ENCODE measurements around the gene JAM2.

JAM2 gene

DNA sequence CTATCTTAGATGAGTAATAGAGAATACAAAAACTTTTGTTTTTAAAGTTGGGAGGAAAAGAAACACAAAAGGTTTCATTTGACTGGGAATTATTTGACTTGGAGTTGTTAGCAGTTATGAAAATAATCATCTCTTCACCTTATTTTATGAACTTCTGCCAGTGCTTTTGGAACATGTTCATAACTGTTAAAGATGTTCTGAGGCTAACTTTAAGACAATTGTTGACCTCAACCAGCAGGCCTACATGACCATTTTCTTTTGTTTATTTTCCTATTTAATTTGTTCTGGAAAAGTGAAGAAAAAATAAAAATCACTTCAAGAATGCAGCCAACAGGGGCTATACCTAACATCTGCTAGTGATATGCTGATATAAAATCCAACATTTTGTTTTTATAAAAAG, 37.4 kb downstream of the JAM2 start:
- no peaks in the 10 kb centered on the region for H3K36me3 ChIP-seq (ENCODE audit: insufficient read depth)
- TF ChIP-seq, protein P1, sequence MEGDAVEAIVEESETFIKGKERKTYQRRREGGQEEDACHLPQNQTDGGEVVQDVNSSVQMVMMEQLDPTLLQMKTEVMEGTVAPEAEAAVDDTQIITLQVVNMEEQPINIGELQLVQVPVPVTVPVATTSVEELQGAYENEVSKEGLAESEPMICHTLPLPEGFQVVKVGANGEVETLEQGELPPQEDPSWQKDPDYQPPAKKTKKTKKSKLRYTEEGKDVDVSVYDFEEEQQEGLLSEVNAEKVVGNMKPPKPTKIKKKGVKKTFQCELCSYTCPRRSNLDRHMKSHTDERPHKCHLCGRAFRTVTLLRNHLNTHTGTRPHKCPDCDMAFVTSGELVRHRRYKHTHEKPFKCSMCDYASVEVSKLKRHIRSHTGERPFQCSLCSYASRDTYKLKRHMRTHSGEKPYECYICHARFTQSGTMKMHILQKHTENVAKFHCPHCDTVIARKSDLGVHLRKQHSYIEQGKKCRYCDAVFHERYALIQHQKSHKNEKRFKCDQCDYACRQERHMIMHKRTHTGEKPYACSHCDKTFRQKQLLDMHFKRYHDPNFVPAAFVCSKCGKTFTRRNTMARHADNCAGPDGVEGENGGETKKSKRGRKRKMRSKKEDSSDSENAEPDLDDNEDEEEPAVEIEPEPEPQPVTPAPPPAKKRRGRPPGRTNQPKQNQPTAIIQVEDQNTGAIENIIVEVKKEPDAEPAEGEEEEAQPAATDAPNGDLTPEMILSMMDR (conservative IDR thresholded peaks at IDR 0.05; ENCODE audit: low read depth, low read length): no peak
- no peak overlapping the region for H2AFZ ChIP-seq (ENCODE audit: low read depth)

DNA sequence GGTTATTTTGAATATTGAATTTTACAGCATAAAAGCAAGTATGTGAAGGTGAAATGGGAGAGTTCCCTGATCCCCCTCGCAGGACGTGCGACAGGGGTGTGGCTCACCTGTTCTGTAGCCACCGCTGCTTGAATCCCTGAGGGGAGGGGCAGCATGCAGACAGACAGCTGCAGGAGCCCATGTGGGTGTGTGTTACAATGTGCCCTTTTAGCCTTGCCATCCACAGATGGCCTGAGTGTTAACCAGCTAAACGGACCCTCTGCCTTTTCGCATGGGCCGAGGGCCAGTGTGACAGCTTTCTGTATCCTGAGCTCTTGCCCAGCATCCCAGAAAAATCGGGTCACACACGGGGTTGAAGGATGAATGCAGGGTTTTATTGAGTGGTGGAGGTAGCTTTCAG, 43.3 kb downstream of the JAM2 start:
- TF ChIP-seq, protein P1 (conservative IDR thresholded peaks at IDR 0.05; ENCODE audit: low read depth, low read length): no peak
- Histone ChIP-seq H3K9ac (no peak overlapping the region), H3K4me2 (no peak overlapping the region), H3K27me3 (ENCODE audit: insufficient read depth, low read depth) (no peaks in the 10 kb centered on the region), H3K4me3 (IDR thresholded peaks at IDR 0.05; ENCODE audit: insufficient read depth, low read depth, low read length) (no peak overlapping the region), H3K79me2 (ENCODE audit: insufficient read depth, low read depth) (no peaks in the 10 kb centered on the region), H3K27ac (no peak overlapping the region), H4K20me1 (ENCODE audit: insufficient read depth) (no peaks in the 10 kb centered on the region), H3K4me1 (ENCODE audit: low read depth, poor library complexity, severe bottlenecking) (no peaks in the 10 kb centered on the region), H3K36me3 (ENCODE audit: insufficient read depth) (no peaks in the 10 kb centered on the region), H2AFZ (ENCODE audit: low read depth) (no peak overlapping the region)

More for the DNA sequence above, 37.4 kb downstream of the JAM2 start:
- H3K4me3 ChIP-seq (IDR thresholded peaks at IDR 0.05; ENCODE audit: insufficient read depth, low read depth, low read length): no peak overlapping the region
- H3K9ac ChIP-seq: no peak overlapping the region
- no peaks in the 10 kb centered on the region for H3K4me1 ChIP-seq (ENCODE audit: low read depth, poor library complexity, severe bottlenecking)
- no peaks in the 10 kb centered on the region for H3K27me3 ChIP-seq (ENCODE audit: insufficient read depth, low read depth)
- H3K27ac ChIP-seq: no peak overlapping the region
- H4K20me1 ChIP-seq (ENCODE audit: insufficient read depth): no peaks in the 10 kb centered on the region
- H3K4me2 ChIP-seq: no peak overlapping the region
- no peaks in the 10 kb centered on the region for H3K79me2 ChIP-seq (ENCODE audit: insufficient read depth, low read depth)

DNA sequence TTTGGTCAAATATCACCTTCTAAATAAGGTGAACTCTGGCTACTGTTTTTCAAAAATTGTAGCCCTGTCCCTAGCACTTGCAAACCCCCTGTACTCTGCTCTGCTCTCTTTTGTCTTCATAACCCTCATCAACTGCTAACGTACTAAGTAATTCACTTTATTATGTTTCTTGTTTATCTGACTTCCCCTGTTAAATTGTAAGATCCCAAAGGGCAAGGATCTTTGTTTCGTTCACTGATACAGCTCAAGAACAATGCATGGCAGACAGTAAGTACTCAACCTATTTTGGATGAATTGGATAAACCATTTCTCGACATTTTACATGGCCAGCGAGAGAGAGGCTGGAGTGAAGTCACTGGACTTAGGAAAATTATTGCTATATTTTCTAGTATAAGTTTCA, 48.7 kb downstream of the JAM2 start:
- Histone ChIP-seq H3K79me2 (ENCODE audit: insufficient read depth, low read depth) (no peaks in the 10 kb centered on the region), H4K20me1 (ENCODE audit: insufficient read depth) (no peaks in the 10 kb centered on the region), H3K4me3 (IDR thresholded peaks at IDR 0.05; ENCODE audit: insufficient read depth, low read depth, low read length) (no peak overlapping the region), H3K9ac (no peak overlapping the region), H3K27me3 (ENCODE audit: insufficient read depth, low read depth) (no peaks in the 10 kb centered on the region), H2AFZ (ENCODE audit: low read depth) (no peak overlapping the region), H3K4me2 (no peak overlapping the region), H3K27ac (no peak overlapping the region), H3K36me3 (ENCODE audit: insufficient read depth) (no peaks in the 10 kb centered on the region), H3K4me1 (ENCODE audit: low read depth, poor library complexity, severe bottlenecking) (no peaks in the 10 kb centered on the region)
- TF ChIP-seq, protein P1 (conservative IDR thresholded peaks at IDR 0.05; ENCODE audit: low read depth, low read length): no peak

DNA sequence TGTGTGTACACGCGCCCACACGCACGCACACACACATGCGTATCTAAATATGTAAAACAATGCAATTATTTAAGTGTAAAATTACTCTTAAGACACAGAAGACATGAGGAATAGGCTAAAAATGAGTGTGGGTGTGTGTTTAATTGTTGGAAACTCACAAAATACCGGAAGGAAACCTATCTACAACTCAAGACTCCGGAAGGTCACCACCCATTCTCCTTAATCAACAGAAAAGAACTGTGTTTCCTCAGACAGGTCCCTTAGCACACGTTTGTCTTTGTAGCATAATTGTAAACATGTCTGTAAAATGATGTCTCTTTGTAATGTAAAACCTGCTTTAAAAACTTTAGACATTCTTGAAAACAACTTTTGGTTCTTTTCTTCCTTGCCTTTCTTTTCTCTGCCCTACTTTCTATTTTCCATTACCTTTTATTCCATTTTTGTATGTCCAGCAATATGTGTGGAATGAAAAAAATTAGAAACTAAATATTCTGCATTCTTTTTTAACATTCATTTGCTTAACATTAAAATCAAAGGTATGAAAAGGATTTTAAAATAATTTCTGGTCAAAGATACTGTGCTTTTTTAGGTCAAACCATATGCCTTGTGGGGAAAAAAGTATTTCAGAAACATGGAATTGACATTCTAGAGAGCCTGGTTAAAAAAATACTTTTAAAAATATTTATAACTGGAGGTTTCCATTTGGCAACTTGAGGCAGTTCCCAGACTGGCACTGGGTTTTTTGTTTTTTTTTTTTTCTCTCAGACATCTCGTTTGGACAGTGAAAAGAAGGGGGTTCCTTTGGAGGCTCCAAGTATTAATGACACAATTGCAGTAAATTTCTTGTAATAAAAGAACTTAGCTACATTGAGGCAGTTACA, 49.5 kb downstream of the JAM2 start:
- Histone ChIP-seq H3K27me3 (ENCODE audit: insufficient read depth, low read depth) (no peaks in the 10 kb centered on the region), H3K36me3 (ENCODE audit: insufficient read depth) (no peaks in the 10 kb centered on the region), H4K20me1 (ENCODE audit: insufficient read depth) (no peaks in the 10 kb centered on the region), H3K4me3 (IDR thresholded peaks at IDR 0.05; ENCODE audit: insufficient read depth, low read depth, low read length) (no peak overlapping the region), H3K9ac (no peak overlapping the region), H3K27ac (no peak overlapping the region), H3K79me2 (ENCODE audit: insufficient read depth, low read depth) (no peaks in the 10 kb centered on the region), H2AFZ (ENCODE audit: low read depth) (no peak overlapping the region), H3K4me2 (no peak overlapping the region), H3K4me1 (ENCODE audit: low read depth, poor library complexity, severe bottlenecking) (no peaks in the 10 kb centered on the region)
- TF ChIP-seq, protein P1 (conservative IDR thresholded peaks at IDR 0.05; ENCODE audit: low read depth, low read length): no peak
